Right lobe of liver (tissue), 6 donors: ENCODE data around the gene ZBTB39. TPM values are rescaled to one million over a fixed set of nuclear protein-coding genes. Genes with fewer than 3 reads are reported as not detected.
A peak's percentile ranks its signal among the peaks of the same experiment; 100 is the strongest.
"Not testable (repeated sequence)": the region's sequence is repeated elsewhere in the genome, so short reads cannot be mapped to it uniquely, and the experiment has no call there.

Experiments used
- ATAC-seq, 4 donors: fragments of 200-7000 bp; cut with Tn5 transposase; one replicate each; pipeline ENCODE4 v1.9.1; 2020; ENCODE audit warnings: mild to moderate bottlenecking in 4 of 4, moderate library complexity in 4 of 4
- DNase-seq, 3 donors: peaks; one replicate each; pipeline ENCODE4 v3.0.0-alpha.2; 2020
- H3K27ac ChIP-seq, 3 donors: fragments of 200-600 bp; one replicate each; pipeline ENCODE4 v1.8.0; 2022
- H3K27me3 ChIP-seq, 2 donors: fragments of 200-600 bp; one replicate each; pipeline ENCODE4 v1.8.0; 2022
- H3K36me3 ChIP-seq, 4 donors: fragments of 200-600 bp; sonication (generic) in 1 of 4; one replicate each; pipeline versions ENCODE4 v1.5.1 to v1.8.0; 2017 to 2022; ENCODE audit warnings: control low read depth in 1 of 4
- H3K4me1 ChIP-seq, 4 donors: fragments of 200-600 bp; sonication (generic) in 1 of 4; one replicate each; pipeline versions ENCODE4 v1.5.1 to v1.8.0; 2017 to 2022; ENCODE audit warnings: control low read depth in 1 of 4
- H3K4me3 ChIP-seq, 3 donors: fragments of 200-600 bp; one replicate each; pipeline ENCODE4 v1.8.0; 2022
- H3K9me3 ChIP-seq, 4 donors: fragments of 200-600 bp; sonication (generic) in 1 of 4; one replicate each; pipeline versions ENCODE4 v1.5.1 to v1.8.0; 2017 to 2022; ENCODE audit warnings: control low read depth in 1 of 4
- CTCF ChIP-seq, 4 donors: fragments of 200-600 bp in 3 of 4; fragments of 450-650 bp in 1 of 4; IDR thresholded peaks; one replicate each; pipeline versions ENCODE4 v1.5.1 to v1.8.0; 2016 to 2022; ENCODE audit warnings: antibody characterized with exemption in 4 of 4, mild to moderate bottlenecking in 2 of 4
- POLR2A ChIP-seq: fragments of 450-650 bp; IDR thresholded peaks from one replicate; pipeline ENCODE4 v1.6.1; 2017; ENCODE audit warnings: antibody characterized with exemption, mild to moderate bottlenecking
- WGBS: methylation state at CpG from one replicate; pipeline ENCODE4 v1.1.6; 2018; ENCODE audit warnings: low coverage, low lambda C conversion rate; ENCODE audit not compliant: insufficient coverage; ENCODE audit errors: missing lambda C conversion rate; 5-methylcytosine and 5-hydroxymethylcytosine counted together
- intact Hi-C, 2 donors: fragments of 100-400 bp; cut with DNase I; formaldehyde crosslinking; loops; one replicate each; pipeline versions ENCODE4 v1.11.2 to v1.14.1; 2022
- total RNA-seq, 6 experiments: library from RNA; depleted of rRNA in 2 of 6; stranded (reverse); fragments of >200 nt in 2 of 6; fragmentation: NEBNext Ultra II Directional in 3 of 6; extraction: Animal tissue kit (Norgen Biotek cat#: 25700) in 3 of 6; gene quantifications; one replicate each; pipeline versions ENCODE4 v1.1.0 to v1.2.4, GENCODE V29; 2016 to 2023
- donor health status: DM: no; HTN: yes; CAD: no.
- donor health status: DM: no; HTN: no; CAD: no.
- donor health status: DM: no; HTN: no; CAD: no.
- donor health status: DM: no; HTN: yes; CAD: no.
- donor health status: DM: no; HTN: yes; CAD: no.

The ZBTB39 gene
- total RNA-seq, 6 experiments from 2014 or later, result 1.8 to 3.7 (median 3.3) TPM

GRCh38 chr12:56965997-56966642, 40.2 kb downstream of the ZBTB39 start:
- H3K4me1 ChIP-seq, H3K27ac ChIP-seq, intact Hi-C loops, DNase-seq, ATAC-seq, H3K9me3 ChIP-seq, H3K4me3 ChIP-seq, H3K27me3 ChIP-seq, H3K36me3 ChIP-seq: not testable (repeated sequence)
- 96% methylated on average over 11 of the region's 15 CpGs for WGBS

- H3K27me3 ChIP-seq, H3K9me3 ChIP-seq, H3K27ac ChIP-seq, ATAC-seq, H3K4me3 ChIP-seq, H3K4me1 ChIP-seq, DNase-seq, H3K36me3 ChIP-seq, intact Hi-C loops: not testable (repeated sequence)
- WGBS, result 87% methylated on average over 2 of the region's 4 CpGs
These were observed 41.2 kb downstream of the ZBTB39 start for GRCh38 chr12:56965124-56965523.

DNA sequence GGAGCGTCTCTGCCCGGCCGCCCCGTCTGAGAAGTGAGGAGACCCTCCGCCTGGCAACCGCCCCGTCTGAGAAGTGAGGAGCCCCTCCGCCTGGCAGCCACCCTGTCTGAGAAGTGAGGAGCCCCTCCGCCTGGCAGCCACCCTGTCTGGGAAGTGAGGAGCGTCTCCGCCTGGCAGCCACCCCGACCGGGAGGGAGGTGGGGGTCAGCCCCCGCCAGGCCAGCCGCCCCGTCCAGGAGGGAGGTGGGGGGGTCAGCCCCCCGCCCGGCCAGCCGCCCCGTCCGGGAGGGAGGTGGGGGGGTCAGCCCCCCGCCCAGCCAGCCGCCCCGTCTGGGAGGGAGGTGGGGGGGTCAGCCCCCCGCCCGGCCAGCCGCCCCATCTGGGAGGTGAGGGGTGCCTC, 42.8 kb downstream of the ZBTB39 start:
- H3K4me3 ChIP-seq, H3K36me3 ChIP-seq, DNase-seq, H3K27me3 ChIP-seq, ATAC-seq, H3K9me3 ChIP-seq, H3K27ac ChIP-seq, intact Hi-C loops, H3K4me1 ChIP-seq: not testable (repeated sequence)
- no CpG with 5 or more reads among the region's 27 CpGs for WGBS

GRCh38 chr12:56962247-56962646, 44.1 kb downstream of the ZBTB39 start:
- ATAC-seq, H3K9me3 ChIP-seq, H3K27ac ChIP-seq, DNase-seq, H3K4me3 ChIP-seq, H3K27me3 ChIP-seq, H3K36me3 ChIP-seq, intact Hi-C loops: not testable (repeated sequence)
- WGBS, result 64% methylated on average over 4 of the region's 4 CpGs
- H3K4me1 ChIP-seq, result peaks cover 0 to 18% (median 6%) of the 10 kb centered on the region in 4 donors

GRCh38 chr12:56958422-56958821, 47.9 kb downstream of the ZBTB39 start:
- intact Hi-C loops, result loop anchor here in 1 of 2 donors (10.0 kb wide), 1 partner anchor 54 kb away; no protein-coding TSS in a partner anchor

DNA sequence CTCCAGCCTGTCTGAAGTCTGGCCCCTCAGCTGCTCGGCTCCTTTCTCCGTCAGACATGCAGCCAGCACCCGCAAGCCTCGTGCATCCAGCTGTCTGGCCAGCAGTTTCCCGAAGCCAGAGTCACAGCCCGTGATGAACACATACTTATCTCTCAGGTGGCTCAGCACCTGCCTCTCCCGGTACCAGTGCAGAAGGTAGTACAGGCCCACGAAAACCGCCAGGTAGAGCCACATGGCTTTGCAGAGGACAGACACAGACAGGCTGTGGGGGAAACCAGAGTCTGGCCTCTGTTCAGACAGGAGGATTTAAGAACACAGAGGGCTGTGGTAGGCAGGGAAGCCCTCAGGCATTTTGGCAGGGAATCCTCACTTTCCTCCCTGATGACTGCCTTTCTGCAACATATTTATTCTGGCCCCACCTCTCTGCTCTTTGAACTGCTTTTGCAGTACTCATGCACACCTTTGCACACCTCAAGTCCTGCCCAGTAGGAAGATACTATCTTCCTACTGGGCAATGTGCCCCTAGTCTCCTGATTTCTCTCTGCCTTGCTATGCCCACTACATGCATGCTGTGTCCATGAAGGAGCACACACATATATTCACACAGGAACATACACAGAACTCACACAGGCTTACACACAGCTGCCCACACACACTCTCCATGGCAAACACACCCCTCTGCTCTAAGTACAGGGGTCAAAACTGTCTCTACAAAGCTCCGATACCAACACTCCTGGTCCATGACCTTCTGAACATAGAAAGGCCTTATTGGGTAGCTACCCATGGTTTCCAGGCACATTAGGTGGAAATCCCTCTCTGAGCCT, 48.9 kb downstream of the ZBTB39 start, which contains the start of gene RDH16:
Gene RDH16 (minus strand): TSS at position 380 of the 824 bp plus-strand sequence. CDS start 146 bp downstream, at position 234.
- H3K9me3 ChIP-seq, result no peaks in the 10 kb centered on the region
- H3K4me1 ChIP-seq, result peaks cover 0 to 49% (median 6%) of the 10 kb centered on the region in 4 donors
- WGBS, result 20% methylated on average over 4 of the region's 10 CpGs
- TF ChIP-seq POLR2A (peak; percentile 49), CTCF (IDR thresholded peaks at IDR 0.05) (no peak)
- H3K27me3 ChIP-seq, result no peaks in the 10 kb centered on the region
- DNase-seq, result peak in 2 of 3 donors; percentile 63 to 78
- peak within 1 kb of the TSS; percentile 43 to 77 (median 66) for H3K4me3 ChIP-seq
- peak; percentile 67 to 84 (median 78) for ATAC-seq
- intact Hi-C loops, result loop anchor here in 1 of 2 donors (10.0 kb wide), 1 partner anchor 53 kb away; no protein-coding TSS in a partner anchor
- peaks cover 0 to 30% (median 5%) of the 10 kb centered on the region in 4 donors for H3K36me3 ChIP-seq
- peak within 1 kb of the TSS; percentile 73 to 89 (median 79) for H3K27ac ChIP-seq

More at GRCh38 chr12:56958422-56958821, 47.9 kb downstream of the ZBTB39 start:
- Histone ChIP-seq H3K9me3 (no peaks in the 10 kb centered on the region), H3K27ac (peak overlapping the region in 2 of 3 donors; percentile 79 to 89), H3K4me1 (peaks cover 0 to 39% (median 6%) of the 10 kb centered on the region in 4 donors), H3K36me3 (peaks cover 0 to 21% (median 1%) of the 10 kb centered on the region in 4 donors), H3K27me3 (no peaks in the 10 kb centered on the region), H3K4me3 (no peak overlapping the region)
- 67% methylated on average over 2 of the region's 2 CpGs for WGBS
- TF ChIP-seq CTCF (IDR thresholded peaks at IDR 0.05) (no peak), POLR2A (no peak)
- ATAC-seq, result no peak
- DNase-seq, result no peak
